RWPE1 (cell line): ENCODE data around the gene IRGQ.

Experiments used
- CTCF ChIA-PET: fragments of 350-600 bp; sonication (Branson Sonifier 250); formaldehyde crosslinking; extraction: SDS; loops from one replicate; lab custom pipeline; 2021; lab: Yijun Ruan, JAX
- POLR2A ChIA-PET: fragments of 400-600 bp; formaldehyde crosslinking; extraction: SDS; loops from one replicate; lab custom pipeline; 2020; ENCODE audit warnings: antibody characterized with exemption; ENCODE audit not compliant: low non-redundant PET; lab: Yijun Ruan, JAX
- DNase-seq: peaks from one replicate; pipeline ENCODE4 v3.0.0; 2012; ENCODE audit warnings: low spot score
- H3K27ac ChIP-seq: fragments of 450-650 bp; 2 replicates; pipeline ENCODE4 v1.5.1; 2017
- CTCF ChIP-seq: fragments of 450-650 bp; conservative IDR thresholded peaks from 2 replicates; pipeline ENCODE4 v1.5.1; 2017; ENCODE audit warnings: low read depth, mild to moderate bottlenecking

The IRGQ gene

GRCh38 chr19:43595999-43596841, at the start of gene IRGQ, which contains the start of gene ZNF576:
TSS of gene IRGQ (minus strand) at chr19:43596134. CDS start at chr19:43595338, 796 bp downstream.
TSS of gene ZNF576 (plus strand) at chr19:43596595. CDS start at chr19:43597109, 514 bp downstream.
- ChIA-PET CTCF (interaction anchor here (0.6 kb wide), 1 partner anchor 158 kb away, joined by 3 read pairs; no protein-coding TSS in a partner anchor), POLR2A (interaction anchor here (0.6 to 1.1 kb wide), 3 partner anchors 10 to 32 kb away, joined by 3 to 5 read pairs (median 4); no protein-coding TSS in a partner anchor)
- no peak for TF ChIP-seq CTCF
- H3K27ac ChIP-seq, result peak within 1 kb of the TSS; percentile 92
- DNase-seq, result peak; percentile 99

GRCh38 chr19:43644181-43644580, 48.2 kb upstream of the IRGQ start:
- DNase-seq, result no peak
- H3K27ac ChIP-seq, result no peak overlapping the region
- POLR2A ChIA-PET, result no interaction called here
- CTCF ChIA-PET, result no interaction called here
- TF ChIP-seq CTCF, result no peak

- no peak for DNase-seq
- POLR2A ChIA-PET, result no interaction called here
- TF ChIP-seq CTCF, result no peak
- no peak overlapping the region for H3K27ac ChIP-seq
- CTCF ChIA-PET, result interaction anchor here (0.5 kb wide), 1 partner anchor 11 kb away, joined by 3 read pairs; no protein-coding TSS in a partner anchor
Observed at GRCh38 chr19:43643326-43643725, 47.4 kb upstream of the IRGQ start.

GRCh38 chr19:43642531-43642930, 46.6 kb upstream of the IRGQ start:
- POLR2A ChIA-PET, result no interaction called here
- TF ChIP-seq CTCF, result no peak
- CTCF ChIA-PET, result no interaction called here
- DNase-seq, result no peak
- H3K27ac ChIP-seq, result no peak overlapping the region

GRCh38 chr19:43641333-43641732, 45.4 kb upstream of the IRGQ start:
- POLR2A ChIA-PET, result interaction anchor here (0.6 kb wide), 1 partner anchor 37 kb away, joined by 7 read pairs; no protein-coding TSS in a partner anchor
- CTCF ChIA-PET, result interaction anchor here (0.9 kb wide), 1 partner anchor 80 kb away, joined by 3 read pairs; no protein-coding TSS in a partner anchor
- H3K27ac ChIP-seq, result no peak overlapping the region
- no peak for DNase-seq
- no peak for TF ChIP-seq CTCF

GRCh38 chr19:43640424-43640757, 44.5 kb upstream of the IRGQ start:
- DNase-seq, result no peak
- ChIA-PET POLR2A (no interaction called here), CTCF (no interaction called here)
- H3K27ac ChIP-seq, result peak overlapping the region; percentile 53
- no peak for TF ChIP-seq CTCF
